GM11168 (cell line): ENCODE measurements around the gene SPAG5.

Source experiments
- in situ Hi-C: fragments of 300-500 bp; cut with MboI; formaldehyde crosslinking; loops from one replicate; pipeline ENCODE4 v1.12.0; 2022; ENCODE audit warnings: low sequenced_read_pairs; ENCODE audit not compliant: unreplicated experiment

SPAG5 gene, protein sequence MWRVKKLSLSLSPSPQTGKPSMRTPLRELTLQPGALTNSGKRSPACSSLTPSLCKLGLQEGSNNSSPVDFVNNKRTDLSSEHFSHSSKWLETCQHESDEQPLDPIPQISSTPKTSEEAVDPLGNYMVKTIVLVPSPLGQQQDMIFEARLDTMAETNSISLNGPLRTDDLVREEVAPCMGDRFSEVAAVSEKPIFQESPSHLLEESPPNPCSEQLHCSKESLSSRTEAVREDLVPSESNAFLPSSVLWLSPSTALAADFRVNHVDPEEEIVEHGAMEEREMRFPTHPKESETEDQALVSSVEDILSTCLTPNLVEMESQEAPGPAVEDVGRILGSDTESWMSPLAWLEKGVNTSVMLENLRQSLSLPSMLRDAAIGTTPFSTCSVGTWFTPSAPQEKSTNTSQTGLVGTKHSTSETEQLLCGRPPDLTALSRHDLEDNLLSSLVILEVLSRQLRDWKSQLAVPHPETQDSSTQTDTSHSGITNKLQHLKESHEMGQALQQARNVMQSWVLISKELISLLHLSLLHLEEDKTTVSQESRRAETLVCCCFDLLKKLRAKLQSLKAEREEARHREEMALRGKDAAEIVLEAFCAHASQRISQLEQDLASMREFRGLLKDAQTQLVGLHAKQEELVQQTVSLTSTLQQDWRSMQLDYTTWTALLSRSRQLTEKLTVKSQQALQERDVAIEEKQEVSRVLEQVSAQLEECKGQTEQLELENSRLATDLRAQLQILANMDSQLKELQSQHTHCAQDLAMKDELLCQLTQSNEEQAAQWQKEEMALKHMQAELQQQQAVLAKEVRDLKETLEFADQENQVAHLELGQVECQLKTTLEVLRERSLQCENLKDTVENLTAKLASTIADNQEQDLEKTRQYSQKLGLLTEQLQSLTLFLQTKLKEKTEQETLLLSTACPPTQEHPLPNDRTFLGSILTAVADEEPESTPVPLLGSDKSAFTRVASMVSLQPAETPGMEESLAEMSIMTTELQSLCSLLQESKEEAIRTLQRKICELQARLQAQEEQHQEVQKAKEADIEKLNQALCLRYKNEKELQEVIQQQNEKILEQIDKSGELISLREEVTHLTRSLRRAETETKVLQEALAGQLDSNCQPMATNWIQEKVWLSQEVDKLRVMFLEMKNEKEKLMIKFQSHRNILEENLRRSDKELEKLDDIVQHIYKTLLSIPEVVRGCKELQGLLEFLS

GRCh38 chr17:28598799-28599310, at the start of gene SPAG5:
SPAG5 (minus strand) TSS chr17:28599025; CDS start chr17:28598946, 79 bp downstream.
- in situ Hi-C loops: no loop called here

GRCh38 chr17:28646039-28646754, 47.4 kb upstream of the SPAG5 start:
- in situ Hi-C loops: no loop called here

- in situ Hi-C loops: no loop called here
Observed at GRCh38 chr17:28645576-28645939, 46.7 kb upstream of the SPAG5 start.

DNA sequence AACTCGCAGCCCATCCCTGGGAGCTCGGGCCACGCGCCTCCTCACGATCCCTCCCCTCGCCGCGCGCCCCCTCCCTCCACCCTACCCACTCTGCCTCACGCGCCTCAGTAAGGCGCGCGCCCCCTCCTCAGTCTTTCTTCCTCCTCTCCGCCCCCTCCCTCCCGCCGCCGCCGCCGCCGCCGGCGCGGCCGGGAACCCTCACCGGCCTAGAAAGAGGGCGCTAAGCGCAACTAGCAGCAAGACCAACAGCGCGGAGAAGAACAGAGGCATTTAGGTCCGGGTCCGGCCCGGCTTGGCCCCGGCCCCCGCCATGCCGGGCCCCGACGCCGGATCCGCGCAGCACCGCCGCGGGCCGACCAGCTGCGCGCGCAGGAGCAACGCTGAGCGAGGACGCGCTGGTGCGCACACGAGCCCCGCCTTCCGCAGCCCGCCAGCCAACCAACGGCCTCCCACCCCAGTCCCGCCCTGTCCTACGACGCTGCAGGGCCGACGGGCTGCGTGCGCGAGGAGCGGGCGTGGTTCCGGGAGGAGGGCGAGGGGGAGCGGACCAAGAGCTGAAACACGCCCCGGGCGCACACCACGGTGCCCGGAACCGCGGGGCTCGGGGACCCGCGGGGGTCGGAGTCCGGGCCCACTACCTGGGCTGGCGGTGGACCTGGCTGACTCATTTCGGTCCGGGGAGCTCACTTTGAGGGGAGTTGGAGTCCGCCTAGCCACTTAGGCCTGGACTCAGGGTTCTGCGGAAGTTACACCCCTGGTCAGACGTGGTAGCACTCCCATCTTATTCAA, 46.2 kb upstream of the SPAG5 start, which contains the start of gene BLTP2:
Gene BLTP2 (minus strand): TSS at position 372 of the 789 bp plus-strand sequence. CDS start 102 bp downstream, at position 270.
- in situ Hi-C loops: no loop called here

DNA sequence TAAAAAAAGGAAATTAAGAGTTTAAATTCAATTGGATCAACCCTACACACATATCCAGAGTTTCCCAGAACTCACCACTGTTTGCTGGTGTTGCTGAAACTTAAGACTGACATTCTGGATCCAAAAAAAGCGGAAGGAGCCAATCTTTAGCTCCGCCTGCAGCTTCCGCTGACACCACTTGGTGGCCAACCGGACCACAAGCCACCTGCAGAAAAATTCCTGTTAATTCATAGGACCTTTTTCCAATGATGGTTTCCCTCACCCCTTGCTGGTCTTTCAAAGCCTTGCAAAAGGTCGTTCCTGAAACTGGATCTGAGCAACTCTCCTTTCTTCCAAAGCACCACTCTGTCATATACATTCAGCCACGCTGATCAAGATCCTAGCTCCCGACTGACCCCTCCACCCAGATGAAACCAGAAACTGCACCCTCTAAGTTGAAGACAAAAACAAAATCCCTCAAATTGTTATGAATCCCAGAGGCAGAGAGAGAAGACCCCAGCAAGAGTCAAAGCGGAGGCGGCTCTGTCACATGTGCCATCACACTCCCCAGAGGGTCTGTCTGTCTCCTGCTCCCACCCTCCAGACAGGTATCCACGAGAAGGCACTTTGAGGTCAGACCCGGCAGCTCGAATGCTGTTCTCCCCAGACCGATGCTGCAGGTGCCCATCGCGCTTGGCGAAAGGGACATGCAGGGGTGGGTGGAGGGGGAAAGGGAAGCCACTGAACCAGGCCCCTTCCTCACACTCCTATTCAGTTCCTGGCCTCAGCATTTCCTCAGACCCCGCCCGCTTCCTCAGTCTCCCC, 45.4 kb upstream of the SPAG5 start:
- in situ Hi-C loops: no loop called here

- in situ Hi-C loops: no loop called here
Observed at GRCh38 chr17:28641579-28641978, 42.8 kb upstream of the SPAG5 start.

- in situ Hi-C loops: no loop called here
Observed at GRCh38 chr17:28635506-28635905, 36.7 kb upstream of the SPAG5 start.

DNA sequence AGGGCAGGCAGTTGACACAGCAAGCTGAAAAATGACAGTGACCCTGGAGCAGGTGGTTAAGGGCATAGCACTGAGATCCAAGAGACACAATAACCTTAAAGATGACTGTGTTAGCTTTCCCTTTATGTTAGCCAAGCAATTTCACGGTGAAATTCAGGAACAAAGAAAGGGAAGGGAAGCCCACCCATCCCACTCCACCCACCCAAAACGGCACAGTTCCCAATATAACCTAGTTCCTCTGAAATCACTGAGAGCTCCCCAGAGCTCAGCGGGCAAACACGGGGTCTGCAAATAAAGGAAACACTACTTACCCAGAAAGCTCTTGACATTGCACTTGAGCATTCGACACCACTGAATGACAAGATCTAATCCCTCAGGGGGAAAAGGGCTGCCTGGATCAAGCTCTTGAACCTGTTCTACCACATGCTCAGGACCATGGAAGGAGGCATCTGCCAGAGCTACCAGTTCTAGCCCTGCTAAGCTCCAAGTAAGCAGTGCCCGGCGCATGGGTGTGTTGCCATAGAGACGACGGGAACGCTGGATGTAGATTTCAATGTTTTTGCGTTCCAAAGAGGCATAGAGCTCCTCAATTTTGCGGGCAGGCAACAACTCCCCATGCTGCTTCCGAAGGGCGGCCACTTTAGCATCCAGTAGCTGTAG, 35.5 kb upstream of the SPAG5 start:
- in situ Hi-C loops: no loop called here

GRCh38 chr17:28626818-28627217, 28.0 kb upstream of the SPAG5 start:
- in situ Hi-C loops: no loop called here

DNA sequence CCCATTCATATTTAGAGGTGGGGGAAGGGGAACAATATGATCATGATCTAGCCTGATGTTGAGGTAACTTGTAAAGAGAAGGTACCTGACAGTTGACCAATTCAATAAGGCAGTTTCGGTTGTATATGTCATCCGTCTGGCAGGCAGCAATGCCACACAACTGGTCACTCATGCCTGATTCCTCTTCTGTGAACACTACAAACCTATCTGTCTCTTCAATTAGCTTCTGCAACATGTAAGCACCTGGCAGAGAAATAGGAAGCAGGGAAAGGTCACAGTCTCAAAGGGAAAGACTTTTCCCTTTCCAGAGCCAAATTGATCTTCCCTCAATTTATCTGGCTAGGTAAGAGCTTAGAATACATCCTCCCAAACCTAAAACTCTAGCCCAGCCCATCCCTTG, 25.3 kb upstream of the SPAG5 start:
- in situ Hi-C loops: no loop called here

- in situ Hi-C loops: no loop called here
Observed at GRCh38 chr17:28623696-28624095, 24.9 kb upstream of the SPAG5 start.

GRCh38 chr17:28622186-28622585, 23.4 kb upstream of the SPAG5 start:
- in situ Hi-C loops: no loop called here

- in situ Hi-C loops: no loop called here
Observed at GRCh38 chr17:28620010-28620409, 21.2 kb upstream of the SPAG5 start.

DNA sequence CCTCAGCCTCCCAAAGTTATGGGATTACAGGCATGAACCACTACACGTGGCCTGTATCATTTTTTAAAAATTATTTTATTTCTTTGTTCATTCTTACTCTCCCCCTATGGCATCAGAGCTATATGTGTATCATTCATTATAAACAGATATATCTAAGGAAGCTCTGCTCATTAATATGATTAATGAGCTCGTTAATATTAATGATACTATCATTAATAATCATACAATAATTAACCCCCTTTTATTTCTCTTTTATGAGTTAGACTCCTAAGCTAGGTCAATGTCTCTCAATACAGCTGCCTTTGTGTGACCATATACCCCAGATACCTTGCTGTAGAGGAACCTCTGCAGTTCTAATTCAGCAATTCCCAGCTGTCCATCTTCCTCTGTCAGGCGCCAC, 19.6 kb upstream of the SPAG5 start:
- in situ Hi-C loops: no loop called here

- in situ Hi-C loops: no loop called here
Observed at GRCh38 chr17:28616281-28616680, 17.5 kb upstream of the SPAG5 start.

GRCh38 chr17:28615260-28615940, 16.6 kb upstream of the SPAG5 start:
- in situ Hi-C loops: no loop called here

GRCh38 chr17:28613931-28614381, 15.1 kb upstream of the SPAG5 start, which contains the start of gene RSKR:
RSKR (minus strand) TSS chr17:28614185; CDS start chr17:28614161, 24 bp downstream.
- in situ Hi-C loops: no loop called here
